ENCODE results near the gene TROAP. TPM values are rescaled to one million over a fixed set of nuclear protein-coding genes. Genes with fewer than 3 reads are reported as not detected.
A peak's percentile ranks its signal among the peaks of the same experiment; 100 is the strongest.

TROAP gene
- total and polyA plus RNA-seq, 9 of the 15 experiments (the other 6 are each of a cell fraction or from before 2014, with no cell fraction given) = 46.4 to 171 (median 59.8) TPM

GRCh38 chr12:49367381-49368239 lies 44.6 kb downstream of the TROAP start, which contains the start of gene SPATS2 (continued):
- TF ChIP-seq E4F1 (CRISPR knock-in tag; IDR thresholded peaks at IDR 0.05; ENCODE audit: borderline replicate concordance) (no peak), ZNF354B (CRISPR knock-in tag; IDR thresholded peaks at IDR 0.05) (no peak), ZFX (CRISPR knock-in tag; IDR thresholded peaks at IDR 0.05) (no peak), RNF219 (CRISPR knock-in tag; IDR thresholded peaks at IDR 0.05) (no peak), HDAC1 (IDR thresholded peaks at IDR 0.05) (peak in 1 of 2 experiments; percentile 20; a peak in 1 of 4 replicates), MTA1 (IDR thresholded peaks at IDR 0.05; ENCODE audit: borderline replicate concordance) (0 out of 2 replicates have a peak, but pooled peaks have one; percentile 35), KDM1A (IDR thresholded peaks at IDR 0.05) (peak in 1 of 2 experiments; percentile 50; a peak in 1 of 4 replicates), SMARCB1 (IDR thresholded peaks at IDR 0.05; ENCODE audit: insufficient read length, low read depth) (no peak), DLX4 (CRISPR knock-in tag; IDR thresholded peaks at IDR 0.05) (no peak), ZNF766 (CRISPR knock-in tag; conservative IDR thresholded peaks at IDR 0.05) (no peak), BCLAF1 (IDR thresholded peaks at IDR 0.05; ENCODE audit: borderline replicate concordance in 1 of 2, control insufficient read depth in 1 of 2, low read depth in 2 of 2, low read length in 1 of 2) (no peak), C11orf30 (IDR thresholded peaks at IDR 0.05; ENCODE audit: low read depth) (no peak), ARID4B (CRISPR knock-in tag; IDR thresholded peaks at IDR 0.05) (no peak; the same call in 1 of the 2 replicates)

Measured in K562 (cell line).